ENCODE results near the gene ATXN1. TPM values are rescaled to one million over a fixed set of nuclear protein-coding genes. Genes with fewer than 3 reads are reported as not detected.

The ATXN1 gene
- total and polyA plus RNA-seq, 2 of the 13 experiments (the other 11 are each of a cell fraction or from before 2014, with no cell fraction given): 20.7 to 39.5 TPM

- TF ChIP-seq ZNF337 (CRISPR knock-in tag; IDR thresholded peaks at IDR 0.05; ENCODE audit: borderline replicate concordance, low read depth): no peak
These were observed 422.0 kb downstream of the ATXN1 start (continued) for GRCh38 chr6:16339265-16339587.

GRCh38 chr6:16338577-16339264 is 422.5 kb downstream of the ATXN1 start:
- FAIRE-seq (peak; percentile 30), DNase-seq (ENCODE audit: low spot score) (no peak), ATAC-seq (peak; percentile 73)
- H3K9me3 ChIP-seq (ENCODE audit: low read length): no peaks in the 10 kb centered on the region
- no peaks in the 10 kb centered on the region for H3K27me3 ChIP-seq (ENCODE audit: control insufficient read depth in 1 of 2, insufficient read depth in 2 of 2, low read length in 2 of 2)
- BruUV-seq (replicated peaks): no TSS peak
- H3K36me3 ChIP-seq (replicated peaks in 1 of 2; ENCODE audit: control insufficient read depth in 1 of 2, insufficient read depth in 2 of 2, low read length in 2 of 2): no peaks in the 10 kb centered on the region; a peak in 1 of 5 replicates
- H3K27ac ChIP-seq (ENCODE audit: extremely low read length, insufficient read depth, low read length): no peak overlapping the region
- no peak overlapping the region for H3K4me2 ChIP-seq (ENCODE audit: low read depth, low read length)
- no peak overlapping the region for H3K9ac ChIP-seq (ENCODE audit: insufficient read depth, low read depth, low read length)
- POLR2A ChIA-PET: no interaction called here
- H2AFZ ChIP-seq (ENCODE audit: low read length): no peak overlapping the region
- CTCF ChIA-PET (ENCODE audit: low intra/inter-chr PET ratio, low total read pairs): no interaction called here
- H3K79me2 ChIP-seq (ENCODE audit: insufficient read depth, low read length): no peaks in the 10 kb centered on the region
- WGBS (ENCODE audit: low lambda C conversion rate): 97% methylated on average over 10 of the region's 10 CpGs
- intact Hi-C loops (cut with micrococcal nuclease; ENCODE audit: unreplicated experiment) (loop anchor here (10.0 kb wide), 1 partner anchor 156 kb away; no protein-coding TSS in a partner anchor), in situ Hi-C loops (cut with HindIII; ENCODE audit: extremely low pct_ligation_motif_present, low pct_unique_long_range_greater_than_20kb) (loop anchor here (25.0 kb wide), 1 partner anchor 624 kb away; no protein-coding TSS in a partner anchor)
- H4K20me1 ChIP-seq (ENCODE audit: insufficient read depth, low read length): no peaks in the 10 kb centered on the region
- 0 out of 2 replicates have a peak, but pooled peaks have one; percentile 8 for TF ChIP-seq STAG1 (CRISPR knock-in tag; IDR thresholded peaks at IDR 0.05)
- peak; percentile 87 for TF ChIP-seq ZBTB33 (CRISPR knock-in tag; IDR thresholded peaks at IDR 0.05)
- TF ChIP-seq ATF7 (IDR thresholded peaks at IDR 0.05): peak; percentile 70
- no peak for TF ChIP-seq ATF7 (CRISPR knock-in tag; IDR thresholded peaks at IDR 0.05)
- no peak for TF ChIP-seq CREB3 (CRISPR knock-in tag; IDR thresholded peaks at IDR 0.05)
- TF ChIP-seq CTCF (CRISPR knock-in tag; IDR thresholded peaks at IDR 0.05): peak; percentile 22; the same call in 1 of the 2 replicates
- H3K4me3 ChIP-seq (replicated peaks in 1 of 3; ENCODE audit: insufficient read depth in 1 of 3, low read depth in 2 of 3, low read length in 3 of 3): no peak overlapping the region
- H3K4me1 ChIP-seq (ENCODE audit: insufficient read depth, low read length): no peaks in the 10 kb centered on the region
